NK-92 treated with Interleukin-12 subunit alpha and Interleukin-12 subunit beta, amount 100 ng/mL, for 24 hours (cell line): ENCODE data around the gene NDST3.

Source experiments
- DNase-seq: peaks from one replicate; lab custom pipeline; 2025; lab: John Stamatoyannopoulos, UW

Gene NDST3

GRCh38 chr4:118081434-118081833 is 47.1 kb downstream of the NDST3 start:
- no peak for DNase-seq

- DNase-seq: no peak
Observed at GRCh38 chr4:118082182-118082581, 47.9 kb downstream of the NDST3 start.

GRCh38 chr4:118085700-118086099 is 51.4 kb downstream of the NDST3 start:
- DNase-seq: no peak

- no peak for DNase-seq
Observed at GRCh38 chr4:118086344-118086743, 52.1 kb downstream of the NDST3 start.

- no peak for DNase-seq
Observed at GRCh38 chr4:118087366-118087765, 53.1 kb downstream of the NDST3 start.

GRCh38 chr4:118099106-118099505 is 64.8 kb downstream of the NDST3 start:
- no peak for DNase-seq

- DNase-seq: no peak
Observed at GRCh38 chr4:118102195-118102594, 67.9 kb downstream of the NDST3 start.

GRCh38 chr4:118112117-118113046 is 78.1 kb downstream of the NDST3 start:
- no peak for DNase-seq

GRCh38 chr4:118113220-118113619 is 78.9 kb downstream of the NDST3 start:
- DNase-seq: no peak

GRCh38 chr4:118114720-118115119 is 80.4 kb downstream of the NDST3 start:
- no peak for DNase-seq

- DNase-seq: no peak
Observed at GRCh38 chr4:118120120-118120760, 86.0 kb downstream of the NDST3 start.

- no peak for DNase-seq
Observed at GRCh38 chr4:118124997-118125396, 90.7 kb downstream of the NDST3 start.

- no peak for DNase-seq
Observed at GRCh38 chr4:118139241-118139640, 105.0 kb downstream of the NDST3 start.

GRCh38 chr4:118141240-118141639 is 107.0 kb downstream of the NDST3 start:
- no peak for DNase-seq

- no peak for DNase-seq
Observed at GRCh38 chr4:118154649-118155048, 120.4 kb downstream of the NDST3 start.

- no peak for DNase-seq
Observed at GRCh38 chr4:118155516-118155915, 121.2 kb downstream of the NDST3 start.

GRCh38 chr4:118158763-118159375 is 124.6 kb downstream of the NDST3 start:
- no peak for DNase-seq

- no peak for DNase-seq
Observed at GRCh38 chr4:118167306-118167705, 133.0 kb downstream of the NDST3 start.

GRCh38 chr4:118171381-118171780 is 137.1 kb downstream of the NDST3 start:
- DNase-seq: no peak

- DNase-seq: no peak
Observed at GRCh38 chr4:118173126-118173525, 138.8 kb downstream of the NDST3 start.

GRCh38 chr4:118173956-118174725 is 139.9 kb downstream of the NDST3 start:
- no peak for DNase-seq

GRCh38 chr4:118175506-118175905 is 141.2 kb downstream of the NDST3 start:
- DNase-seq: no peak
